Measurements from ENCODE around the gene NDUFAF2.

The NDUFAF2 gene

DNA sequence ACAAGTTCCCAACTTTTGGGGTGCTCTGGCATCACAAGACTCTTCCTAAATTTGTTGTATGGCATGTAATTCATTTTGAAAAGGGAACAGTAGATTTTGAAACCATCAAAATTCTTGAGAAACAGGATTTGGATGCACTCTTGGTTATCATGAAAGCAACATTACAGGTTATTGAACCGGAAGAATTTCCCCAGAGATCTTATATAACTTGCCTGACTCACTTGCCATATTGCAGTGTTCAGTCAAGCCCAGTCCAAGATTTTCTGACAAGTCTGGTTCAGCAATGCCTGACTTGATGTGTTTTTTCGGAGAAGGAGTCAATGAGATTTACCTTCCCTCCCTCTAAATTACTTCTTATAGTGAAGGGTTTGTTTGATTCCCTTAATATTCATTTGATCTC is 185.3 kb downstream of the NDUFAF2 start:
- Histone ChIP-seq H3K36me3 (ENCODE audit: control insufficient read depth in 1 of 2, insufficient read depth in 2 of 2, low read length in 2 of 2) (no peaks in the 10 kb centered on the region), H3K27me3 (ENCODE audit: low read depth, low read length) (no peaks in the 10 kb centered on the region), H3K4me1 (ENCODE audit: control insufficient read depth in 1 of 2, insufficient read depth in 2 of 2, low read length in 2 of 2) (no peaks in the 10 kb centered on the region), H3K9me3 (ENCODE audit: control insufficient read depth in 1 of 2, low read length in 2 of 2) (no peaks in the 10 kb centered on the region), H3K4me3 (ENCODE audit: low read depth in 1 of 2, low read length in 2 of 2) (no peak overlapping the region), H3K27ac (ENCODE audit: low read length) (no peak overlapping the region)

DNA sequence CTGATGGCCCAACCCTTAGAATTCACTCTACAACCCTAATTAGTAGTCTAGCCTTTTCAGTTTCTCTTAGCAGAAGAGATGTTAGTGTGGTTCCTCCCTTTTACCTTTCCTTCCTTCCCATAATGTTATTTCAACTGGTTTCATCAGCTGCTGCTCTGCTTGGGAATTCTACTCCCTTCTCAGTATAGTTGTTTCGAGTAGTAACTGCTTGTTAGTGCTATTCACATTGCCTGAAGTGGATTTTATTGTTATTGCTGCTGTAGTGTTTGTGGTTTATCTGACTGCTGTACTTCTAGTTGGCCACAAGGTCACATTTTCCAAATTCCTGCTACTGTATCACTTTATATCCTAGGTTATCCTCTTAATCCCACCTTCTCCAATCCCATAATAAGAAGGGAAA is 187.6 kb downstream of the NDUFAF2 start:
- no peak overlapping the region for H3K27ac ChIP-seq (ENCODE audit: low read length)
- H3K36me3 ChIP-seq (ENCODE audit: control insufficient read depth in 1 of 2, insufficient read depth in 2 of 2, low read length in 2 of 2), result no peaks in the 10 kb centered on the region
- no peaks in the 10 kb centered on the region for H3K27me3 ChIP-seq (ENCODE audit: low read depth, low read length)
- H3K4me1 ChIP-seq (ENCODE audit: control insufficient read depth in 1 of 2, insufficient read depth in 2 of 2, low read length in 2 of 2), result no peaks in the 10 kb centered on the region
- no peak overlapping the region for H3K4me3 ChIP-seq (ENCODE audit: low read depth in 1 of 2, low read length in 2 of 2)
- H3K9me3 ChIP-seq (ENCODE audit: control insufficient read depth in 1 of 2, low read length in 2 of 2), result no peaks in the 10 kb centered on the region

DNA sequence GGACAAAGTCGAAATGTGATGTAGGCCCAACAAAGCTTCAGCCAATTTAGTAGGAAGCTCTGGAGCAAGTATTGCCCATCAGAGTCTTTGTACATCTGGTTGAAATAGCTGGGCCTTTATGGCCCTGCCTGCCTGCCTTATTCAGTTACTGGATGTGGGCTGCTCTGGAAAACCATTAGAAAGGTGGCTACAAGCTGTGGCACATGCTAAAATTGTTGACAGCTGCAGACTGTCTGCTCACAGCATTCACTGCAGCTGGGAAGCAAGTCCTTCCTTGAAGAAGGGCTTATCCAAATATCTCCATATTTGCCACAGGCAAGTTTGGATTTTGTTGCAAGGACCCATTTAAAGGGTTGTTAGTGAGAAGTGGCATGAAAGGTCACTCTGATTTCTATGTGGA is 192.8 kb downstream of the NDUFAF2 start:
- Histone ChIP-seq H3K4me1 (ENCODE audit: control insufficient read depth in 1 of 2, insufficient read depth in 2 of 2, low read length in 2 of 2) (no peaks in the 10 kb centered on the region), H3K27me3 (ENCODE audit: low read depth, low read length) (no peaks in the 10 kb centered on the region), H3K4me3 (ENCODE audit: low read depth in 1 of 2, low read length in 2 of 2) (no peak overlapping the region), H3K27ac (ENCODE audit: low read length) (no peak overlapping the region), H3K9me3 (ENCODE audit: control insufficient read depth in 1 of 2, low read length in 2 of 2) (no peaks in the 10 kb centered on the region), H3K36me3 (ENCODE audit: control insufficient read depth in 1 of 2, insufficient read depth in 2 of 2, low read length in 2 of 2) (no peaks in the 10 kb centered on the region)

DNA sequence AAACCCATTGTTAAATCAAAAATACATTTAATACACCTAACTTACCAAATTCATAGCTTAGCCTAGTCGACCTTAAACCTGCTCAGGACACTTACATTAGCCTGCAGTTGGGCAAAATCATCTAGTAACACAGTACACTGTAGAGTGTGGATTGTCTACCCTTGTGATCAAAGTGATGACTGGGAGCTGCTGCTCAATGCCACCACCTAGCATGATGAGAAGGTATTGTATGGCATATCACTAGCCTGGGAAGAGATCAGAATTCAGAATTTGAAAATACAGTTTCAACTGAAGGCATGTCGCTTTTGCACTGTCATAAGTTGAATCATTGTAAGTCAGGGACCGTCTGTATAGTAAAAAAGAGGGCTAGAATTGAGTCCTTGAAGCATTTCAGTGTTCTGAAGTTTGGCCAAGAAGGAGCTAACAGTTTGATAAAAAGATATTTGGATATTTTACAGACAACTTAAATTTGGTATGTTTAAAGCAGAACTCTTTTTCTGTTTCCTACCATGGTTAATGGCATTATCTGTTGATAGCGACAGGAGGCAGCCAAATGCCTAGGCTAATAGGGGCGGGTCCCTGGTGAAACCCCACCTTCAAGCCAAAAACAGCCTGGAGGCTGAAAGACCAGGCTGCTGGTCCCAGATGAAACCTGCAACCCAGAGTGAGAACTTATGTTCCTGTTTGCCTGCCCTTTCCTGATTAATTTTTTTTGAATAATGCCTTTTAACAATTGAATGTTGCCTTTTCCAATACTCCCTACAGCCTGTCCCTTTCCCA is 194.3 kb downstream of the NDUFAF2 start:
- no peaks in the 10 kb centered on the region for H3K36me3 ChIP-seq (ENCODE audit: control insufficient read depth in 1 of 2, insufficient read depth in 2 of 2, low read length in 2 of 2)
- H3K9me3 ChIP-seq (ENCODE audit: control insufficient read depth in 1 of 2, low read length in 2 of 2), result no peaks in the 10 kb centered on the region
- H3K27ac ChIP-seq (ENCODE audit: low read length), result no peak overlapping the region
- no peak overlapping the region for H3K4me3 ChIP-seq (ENCODE audit: low read depth in 1 of 2, low read length in 2 of 2)
- no peaks in the 10 kb centered on the region for H3K27me3 ChIP-seq (ENCODE audit: low read depth, low read length)
- H3K4me1 ChIP-seq (ENCODE audit: control insufficient read depth in 1 of 2, insufficient read depth in 2 of 2, low read length in 2 of 2), result no peaks in the 10 kb centered on the region

DNA sequence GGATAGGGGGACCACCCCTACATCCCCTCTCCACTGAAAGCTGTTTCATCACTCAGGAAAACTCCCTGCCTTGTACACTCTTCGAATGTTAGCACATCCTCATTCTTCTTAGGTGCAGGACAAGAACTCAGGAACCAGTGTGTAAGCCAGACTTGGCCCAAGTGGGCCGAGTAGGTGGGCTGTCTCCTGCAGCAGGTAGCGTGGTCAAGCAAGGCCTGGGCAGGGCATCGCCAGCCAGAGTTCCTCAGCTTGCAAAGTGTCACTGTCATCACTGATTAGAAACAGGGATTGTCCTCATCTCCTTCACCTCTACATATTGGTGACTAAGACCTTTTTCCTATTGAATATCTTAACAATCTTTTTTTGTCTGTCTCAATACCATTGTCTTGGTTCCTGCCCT is 194.9 kb downstream of the NDUFAF2 start:
- Histone ChIP-seq H3K27me3 (ENCODE audit: low read depth, low read length) (no peaks in the 10 kb centered on the region), H3K4me1 (ENCODE audit: control insufficient read depth in 1 of 2, insufficient read depth in 2 of 2, low read length in 2 of 2) (no peaks in the 10 kb centered on the region), H3K36me3 (ENCODE audit: control insufficient read depth in 1 of 2, insufficient read depth in 2 of 2, low read length in 2 of 2) (no peaks in the 10 kb centered on the region), H3K27ac (ENCODE audit: low read length) (no peak overlapping the region), H3K4me3 (ENCODE audit: low read depth in 1 of 2, low read length in 2 of 2) (no peak overlapping the region), H3K9me3 (ENCODE audit: control insufficient read depth in 1 of 2, low read length in 2 of 2) (no peaks in the 10 kb centered on the region)

DNA sequence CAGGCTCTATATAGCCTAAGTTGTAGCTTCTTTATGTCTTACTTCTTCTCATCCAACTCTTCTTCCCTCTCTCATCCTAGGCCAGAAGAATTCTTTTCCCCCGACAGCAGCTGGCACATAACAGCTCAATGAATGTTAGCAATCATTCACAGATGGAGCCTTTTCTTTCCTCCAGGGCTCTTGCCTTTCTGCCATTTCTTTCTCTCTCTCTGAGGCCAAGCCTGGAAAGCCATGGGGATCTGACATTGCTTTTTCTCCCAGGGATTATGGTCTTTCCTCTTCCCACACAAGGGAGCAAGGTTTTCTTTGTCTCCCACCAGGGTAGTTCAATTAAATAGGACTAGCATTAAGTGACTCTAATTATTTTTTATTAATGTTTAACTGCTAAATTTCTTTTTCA is 196.8 kb downstream of the NDUFAF2 start:
- no peak overlapping the region for H3K4me3 ChIP-seq (ENCODE audit: low read depth in 1 of 2, low read length in 2 of 2)
- H3K4me1 ChIP-seq (ENCODE audit: control insufficient read depth in 1 of 2, insufficient read depth in 2 of 2, low read length in 2 of 2), result no peaks in the 10 kb centered on the region
- H3K36me3 ChIP-seq (ENCODE audit: control insufficient read depth in 1 of 2, insufficient read depth in 2 of 2, low read length in 2 of 2), result no peaks in the 10 kb centered on the region
- H3K27ac ChIP-seq (ENCODE audit: low read length), result no peak overlapping the region
- H3K27me3 ChIP-seq (ENCODE audit: low read depth, low read length), result no peaks in the 10 kb centered on the region
- H3K9me3 ChIP-seq (ENCODE audit: control insufficient read depth in 1 of 2, low read length in 2 of 2), result no peaks in the 10 kb centered on the region

DNA sequence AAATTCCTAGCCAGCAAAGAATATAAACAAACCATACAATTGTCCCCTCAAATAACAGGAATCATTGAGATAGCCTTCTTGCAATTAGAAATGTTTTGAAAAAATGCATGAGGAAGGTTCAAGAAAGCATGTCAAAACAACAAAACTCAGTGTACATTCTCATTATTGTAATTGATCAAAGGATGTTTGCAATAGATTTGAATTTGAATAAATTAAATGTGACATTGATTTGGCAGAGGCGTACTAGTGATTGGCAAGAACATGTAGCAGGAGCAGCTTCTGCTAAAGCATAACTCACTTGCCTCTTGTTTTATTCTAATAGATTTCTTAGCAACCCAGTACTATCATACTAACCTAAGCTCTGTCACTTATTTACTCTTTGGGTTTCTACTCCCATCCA is 197.4 kb downstream of the NDUFAF2 start:
- Histone ChIP-seq H3K4me1 (ENCODE audit: control insufficient read depth in 1 of 2, insufficient read depth in 2 of 2, low read length in 2 of 2) (no peaks in the 10 kb centered on the region), H3K4me3 (ENCODE audit: low read depth in 1 of 2, low read length in 2 of 2) (no peak overlapping the region), H3K27me3 (ENCODE audit: low read depth, low read length) (no peaks in the 10 kb centered on the region), H3K9me3 (ENCODE audit: control insufficient read depth in 1 of 2, low read length in 2 of 2) (no peaks in the 10 kb centered on the region), H3K27ac (ENCODE audit: low read length) (no peak overlapping the region), H3K36me3 (ENCODE audit: control insufficient read depth in 1 of 2, insufficient read depth in 2 of 2, low read length in 2 of 2) (no peaks in the 10 kb centered on the region)

DNA sequence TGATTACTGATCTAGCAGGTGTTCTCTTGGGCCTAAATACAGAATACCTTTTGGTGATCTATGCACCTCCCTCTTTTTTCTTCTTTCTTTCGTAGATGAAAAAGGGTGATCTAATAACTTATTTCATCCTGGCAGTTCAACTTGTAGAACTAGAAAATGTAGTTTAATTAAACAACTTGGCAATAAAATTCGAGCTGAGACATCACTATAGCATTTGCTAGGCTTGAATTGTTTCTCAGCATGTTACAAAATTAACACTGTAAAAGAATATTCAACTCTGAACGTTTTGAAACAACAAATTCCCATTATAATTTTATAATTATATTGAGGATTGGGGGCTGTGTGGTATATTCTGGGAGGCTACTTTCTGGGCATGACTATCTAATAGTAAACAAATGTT is 197.8 kb downstream of the NDUFAF2 start:
- no peaks in the 10 kb centered on the region for H3K9me3 ChIP-seq (ENCODE audit: control insufficient read depth in 1 of 2, low read length in 2 of 2)
- H3K27ac ChIP-seq (ENCODE audit: low read length), result no peak overlapping the region
- no peaks in the 10 kb centered on the region for H3K27me3 ChIP-seq (ENCODE audit: low read depth, low read length)
- no peaks in the 10 kb centered on the region for H3K36me3 ChIP-seq (ENCODE audit: control insufficient read depth in 1 of 2, insufficient read depth in 2 of 2, low read length in 2 of 2)
- H3K4me3 ChIP-seq (ENCODE audit: low read depth in 1 of 2, low read length in 2 of 2), result no peak overlapping the region
- no peaks in the 10 kb centered on the region for H3K4me1 ChIP-seq (ENCODE audit: control insufficient read depth in 1 of 2, insufficient read depth in 2 of 2, low read length in 2 of 2)

DNA sequence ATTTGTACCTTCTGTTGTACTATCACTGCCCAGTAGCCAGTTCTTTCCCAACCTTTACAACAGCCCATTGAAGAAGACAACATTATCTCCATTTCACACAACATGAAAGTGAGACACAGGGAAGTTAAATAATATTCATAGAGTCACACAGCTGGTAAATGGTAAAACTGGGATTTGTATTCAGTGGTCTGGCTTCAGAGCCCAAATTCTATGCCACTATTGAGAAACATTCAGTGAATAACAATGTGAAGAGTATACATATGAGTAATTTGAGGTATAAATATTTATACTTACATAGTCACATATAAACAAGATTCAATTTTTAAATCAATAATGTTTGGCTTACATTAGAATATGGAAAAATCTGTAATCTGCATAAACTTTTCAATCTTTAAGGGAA is 203.5 kb downstream of the NDUFAF2 start:
- Histone ChIP-seq H3K36me3 (ENCODE audit: control insufficient read depth in 1 of 2, insufficient read depth in 2 of 2, low read length in 2 of 2) (no peaks in the 10 kb centered on the region), H3K27me3 (ENCODE audit: low read depth, low read length) (no peaks in the 10 kb centered on the region), H3K4me1 (ENCODE audit: control insufficient read depth in 1 of 2, insufficient read depth in 2 of 2, low read length in 2 of 2) (no peaks in the 10 kb centered on the region), H3K9me3 (ENCODE audit: control insufficient read depth in 1 of 2, low read length in 2 of 2) (no peaks in the 10 kb centered on the region), H3K4me3 (ENCODE audit: low read depth in 1 of 2, low read length in 2 of 2) (no peak overlapping the region), H3K27ac (ENCODE audit: low read length) (no peak overlapping the region)

DNA sequence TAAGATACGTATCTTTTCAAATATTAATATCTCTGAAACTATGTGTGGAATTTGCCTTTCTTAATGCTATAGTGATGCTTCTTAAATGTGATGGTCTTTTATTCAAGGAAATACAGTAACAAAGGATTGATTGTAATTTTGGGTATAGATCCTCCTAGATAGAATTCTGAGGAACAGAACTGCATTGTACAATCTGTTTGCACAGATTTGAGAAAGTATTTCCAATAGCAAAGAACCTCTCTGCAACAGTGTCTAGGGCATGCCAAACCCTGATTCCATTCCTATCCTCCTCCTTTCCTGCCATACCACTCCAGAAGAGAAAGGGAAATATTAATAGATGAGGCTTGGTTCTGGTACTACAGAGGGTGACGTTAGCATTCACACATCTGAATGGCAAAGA is 206.9 kb downstream of the NDUFAF2 start:
- Histone ChIP-seq H3K9me3 (ENCODE audit: control insufficient read depth in 1 of 2, low read length in 2 of 2) (peaks cover 0 to 2% of the 10 kb centered on the region in 2 donors), H3K27ac (ENCODE audit: low read length) (no peak overlapping the region), H3K4me3 (ENCODE audit: low read depth in 1 of 2, low read length in 2 of 2) (no peak overlapping the region), H3K36me3 (ENCODE audit: control insufficient read depth in 1 of 2, insufficient read depth in 2 of 2, low read length in 2 of 2) (no peaks in the 10 kb centered on the region), H3K4me1 (ENCODE audit: control insufficient read depth in 1 of 2, insufficient read depth in 2 of 2, low read length in 2 of 2) (no peaks in the 10 kb centered on the region), H3K27me3 (ENCODE audit: low read depth, low read length) (no peaks in the 10 kb centered on the region)

DNA sequence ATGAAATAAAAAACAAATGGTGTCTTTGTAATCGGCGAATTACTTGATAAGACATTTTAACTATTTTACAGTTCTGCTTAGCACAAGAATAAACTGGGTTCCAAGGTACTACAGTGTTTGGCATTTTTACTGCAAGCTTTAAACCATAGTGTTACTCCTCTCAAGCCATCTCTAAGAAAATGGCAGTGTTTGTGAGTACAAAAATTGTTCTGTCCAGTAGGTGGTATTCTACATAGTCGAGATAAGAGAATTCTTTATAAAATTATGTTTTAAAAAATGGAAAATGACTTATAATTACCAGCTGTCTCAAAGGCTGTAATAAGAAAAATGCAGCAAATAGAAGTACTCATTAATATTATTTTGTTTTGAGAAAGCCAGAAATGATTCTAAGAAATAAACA is 214.1 kb downstream of the NDUFAF2 start:
- H3K27me3 ChIP-seq (ENCODE audit: low read depth, low read length), result no peaks in the 10 kb centered on the region
- H3K9me3 ChIP-seq (ENCODE audit: control insufficient read depth in 1 of 2, low read length in 2 of 2), result peaks cover 0 to 2% of the 10 kb centered on the region in 2 donors
- peaks cover 0 to 14% of the 10 kb centered on the region in 2 donors for H3K36me3 ChIP-seq (ENCODE audit: control insufficient read depth in 1 of 2, insufficient read depth in 2 of 2, low read length in 2 of 2)
- H3K27ac ChIP-seq (ENCODE audit: low read length), result no peak overlapping the region
- H3K4me3 ChIP-seq (ENCODE audit: low read depth in 1 of 2, low read length in 2 of 2), result no peak overlapping the region
- peaks cover 6 to 24% of the 10 kb centered on the region in 2 donors for H3K4me1 ChIP-seq (ENCODE audit: control insufficient read depth in 1 of 2, insufficient read depth in 2 of 2, low read length in 2 of 2)

DNA sequence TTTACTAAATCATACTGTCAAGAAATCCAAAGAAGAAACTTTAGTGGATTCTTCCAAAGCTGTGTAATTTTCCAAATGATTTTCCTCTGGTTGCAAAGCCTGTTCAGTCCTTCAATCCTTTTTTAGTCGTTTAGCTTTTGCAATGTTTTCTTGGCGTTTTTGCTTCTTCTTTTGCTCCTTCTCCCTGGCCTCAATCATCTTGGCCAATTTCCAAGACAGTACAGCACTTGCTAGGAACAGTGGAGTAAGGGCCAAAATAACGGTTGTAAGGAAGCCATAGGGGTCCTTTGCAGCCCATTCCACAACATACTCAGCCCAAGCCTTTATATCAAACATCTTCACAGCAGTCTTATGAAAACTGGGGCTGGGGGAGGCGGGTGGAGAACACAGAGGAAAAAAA is 214.8 kb downstream of the NDUFAF2 start:
- peaks cover 6 to 24% of the 10 kb centered on the region in 2 donors for H3K4me1 ChIP-seq (ENCODE audit: control insufficient read depth in 1 of 2, insufficient read depth in 2 of 2, low read length in 2 of 2)
- peaks cover 0 to 14% of the 10 kb centered on the region in 2 donors for H3K36me3 ChIP-seq (ENCODE audit: control insufficient read depth in 1 of 2, insufficient read depth in 2 of 2, low read length in 2 of 2)
- no peaks in the 10 kb centered on the region for H3K9me3 ChIP-seq (ENCODE audit: control insufficient read depth in 1 of 2, low read length in 2 of 2)
- no peak overlapping the region for H3K27ac ChIP-seq (ENCODE audit: low read length)
- no peak overlapping the region for H3K4me3 ChIP-seq (ENCODE audit: low read depth in 1 of 2, low read length in 2 of 2)
- no peaks in the 10 kb centered on the region for H3K27me3 ChIP-seq (ENCODE audit: low read depth, low read length)
